CD4-positive, alpha-beta T cell treated with Interleukin-4 for 1 hour (primary cell): ENCODE data around the gene FAM177B.
A peak's percentile ranks its signal among the peaks of the same experiment; 100 is the strongest.
"Not testable (repeated sequence)": the region's sequence is repeated elsewhere in the genome, so short reads cannot be mapped to it uniquely, and the experiment has no call there.

Source experiments
- DNase-seq, 2 donors: peaks; one replicate each; pipeline ENCODE4 v3.0.0-alpha.2; 2020 to 2022

FAM177B gene

GRCh38 chr1:222741630-222742457 is 4.8 kb downstream of the FAM177B start:
- DNase-seq, result not testable (repeated sequence)

- DNase-seq, result no peak
Measured at GRCh38 chr1:222749927-222750326, 12.9 kb downstream of the FAM177B start.

GRCh38 chr1:222750651-222751050 is 13.6 kb downstream of the FAM177B start:
- no peak for DNase-seq

GRCh38 chr1:222751255-222751654 is 14.3 kb downstream of the FAM177B start:
- DNase-seq, result no peak

- DNase-seq, result no peak
Measured at GRCh38 chr1:222754366-222755139, 17.6 kb downstream of the FAM177B start.

- no peak for DNase-seq
Measured at GRCh38 chr1:222757646-222758268, 20.8 kb downstream of the FAM177B start.

- DNase-seq, result no peak
Measured at GRCh38 chr1:222759451-222760035, 22.5 kb downstream of the FAM177B start.

- no peak for DNase-seq
Measured at GRCh38 chr1:222761083-222761482, 24.1 kb downstream of the FAM177B start.

- not testable (repeated sequence) for DNase-seq
Measured at GRCh38 chr1:222762178-222762577, 25.2 kb downstream of the FAM177B start.

- no peak for DNase-seq
Measured at GRCh38 chr1:222767152-222767571, 30.2 kb downstream of the FAM177B start.

- DNase-seq, result no peak
Measured at GRCh38 chr1:222768592-222768991, 31.6 kb downstream of the FAM177B start.

GRCh38 chr1:222769181-222769580 is 32.2 kb downstream of the FAM177B start:
- DNase-seq, result no peak

GRCh38 chr1:222769971-222770620 is 33.1 kb downstream of the FAM177B start:
- DNase-seq, result no peak

- peak; percentile 5 to 59 for DNase-seq
Measured at GRCh38 chr1:222772996-222773379, 36.0 kb downstream of the FAM177B start.

GRCh38 chr1:222777463-222777862 is 40.5 kb downstream of the FAM177B start:
- no peak for DNase-seq

- no peak for DNase-seq
Measured at GRCh38 chr1:222777977-222778376, 41.0 kb downstream of the FAM177B start.

GRCh38 chr1:222781251-222781650 is 44.2 kb downstream of the FAM177B start:
- no peak for DNase-seq

GRCh38 chr1:222783051-222783450 is 46.0 kb downstream of the FAM177B start:
- DNase-seq, result no peak

- DNase-seq, result no peak
Measured at GRCh38 chr1:222784371-222784770, 47.4 kb downstream of the FAM177B start.

GRCh38 chr1:222784916-222785315 is 47.9 kb downstream of the FAM177B start:
- no peak for DNase-seq

- DNase-seq, result no peak
Measured at GRCh38 chr1:222785529-222785928, 48.5 kb downstream of the FAM177B start.

GRCh38 chr1:222786121-222786520 is 49.1 kb downstream of the FAM177B start:
- DNase-seq, result no peak

GRCh38 chr1:222787729-222788128 is 50.7 kb downstream of the FAM177B start:
- no peak for DNase-seq
